Measurements from ENCODE around the gene IKZF3.
"Not testable (repeated sequence)": the region's sequence is repeated elsewhere in the genome, so short reads cannot be mapped to it uniquely, and the experiment has no call there.

IKZF3 gene

GRCh38 chr17:39777534-39778365, 86.4 kb downstream of the IKZF3 start:
- DNase-seq, result no peak

- no peak for DNase-seq
Measured at GRCh38 chr17:39776252-39776651, 87.9 kb downstream of the IKZF3 start.

DNA sequence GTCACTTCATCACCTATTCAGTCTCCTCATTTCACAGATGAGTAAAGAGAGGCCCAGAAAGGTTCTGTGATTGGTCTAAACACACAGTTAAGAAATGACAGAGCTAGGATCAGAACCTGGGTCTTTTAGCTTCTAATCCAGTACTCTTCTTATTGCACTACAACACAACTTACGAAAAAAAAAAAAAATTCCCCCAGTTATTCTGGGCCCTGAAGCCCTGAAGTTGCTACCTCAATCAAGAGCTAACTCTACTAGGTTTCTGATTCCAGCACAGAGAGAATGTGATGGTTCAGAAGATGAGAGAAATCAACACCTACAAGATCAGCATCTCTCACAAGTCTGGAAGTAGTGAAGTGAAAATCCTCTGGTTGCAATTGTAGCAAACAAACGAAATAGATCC, 89.1 kb downstream of the IKZF3 start:
- DNase-seq, result no peak

DNA sequence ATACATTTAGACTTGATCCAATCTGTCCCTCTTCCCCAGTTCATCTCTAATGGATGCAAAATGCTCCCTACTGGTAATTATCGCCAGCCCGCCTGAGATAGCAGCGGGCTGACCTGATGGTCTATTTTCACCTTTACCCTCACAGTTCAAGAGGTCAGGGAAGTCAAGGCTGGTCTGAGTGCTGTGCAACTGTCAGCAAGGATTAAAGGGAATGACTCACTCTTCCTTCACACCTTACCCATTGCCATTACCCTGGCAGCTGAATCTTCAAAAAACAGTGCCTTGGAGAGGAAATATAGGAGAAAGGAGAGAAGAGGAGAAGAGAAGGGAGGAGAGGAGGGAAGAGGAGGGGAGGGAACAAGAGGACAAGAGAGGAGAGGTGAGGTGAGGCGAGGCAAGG, 90.1 kb downstream of the IKZF3 start:
- DNase-seq, result no peak

DNA sequence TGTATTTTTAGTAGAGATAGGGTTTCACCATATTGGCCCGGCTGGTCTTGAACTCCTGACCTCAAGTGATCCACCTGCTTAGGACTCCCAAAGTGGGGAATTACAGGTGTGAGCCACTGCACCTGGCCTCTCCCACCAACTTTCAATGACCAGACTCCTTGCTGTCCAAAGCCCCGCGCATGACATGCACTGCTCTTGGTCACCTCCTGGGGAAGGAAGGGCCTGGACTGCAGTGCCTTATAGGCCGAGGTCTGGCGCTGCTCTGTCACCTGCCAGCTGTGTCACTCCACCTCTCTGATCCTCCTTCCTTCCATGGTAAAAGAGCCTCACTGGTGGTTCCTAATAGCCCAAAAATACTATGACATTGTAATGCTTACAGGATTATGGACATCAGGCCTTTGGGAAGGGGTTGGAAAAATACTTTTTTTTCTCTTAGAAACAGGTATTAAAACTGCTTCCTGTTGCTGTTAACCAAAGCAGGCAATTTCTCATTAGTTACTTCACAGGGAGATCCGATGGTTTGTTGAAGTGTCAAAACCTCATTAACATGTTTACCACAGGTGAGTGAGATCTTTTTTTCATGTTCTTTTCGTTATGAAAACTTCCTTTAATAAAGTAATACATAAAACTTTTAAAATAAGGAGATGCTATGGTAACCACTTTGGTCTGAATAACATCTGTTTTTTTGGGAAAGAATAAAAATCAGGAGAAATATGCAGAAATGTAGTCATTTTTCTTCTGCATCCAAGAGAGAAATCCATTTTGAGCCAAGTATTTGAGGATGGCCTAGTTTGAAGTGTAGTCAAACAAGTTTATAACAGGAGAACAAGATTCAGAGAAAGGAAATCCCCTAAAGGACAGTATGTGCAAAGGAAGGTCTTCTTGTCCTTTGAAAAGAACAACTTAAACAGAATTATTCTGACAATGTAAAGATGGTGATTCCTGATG, 90.9 kb downstream of the IKZF3 start:
- DNase-seq, result no peak

- no peak for DNase-seq
Measured at GRCh38 chr17:39772415-39772814, 91.7 kb downstream of the IKZF3 start.

DNA sequence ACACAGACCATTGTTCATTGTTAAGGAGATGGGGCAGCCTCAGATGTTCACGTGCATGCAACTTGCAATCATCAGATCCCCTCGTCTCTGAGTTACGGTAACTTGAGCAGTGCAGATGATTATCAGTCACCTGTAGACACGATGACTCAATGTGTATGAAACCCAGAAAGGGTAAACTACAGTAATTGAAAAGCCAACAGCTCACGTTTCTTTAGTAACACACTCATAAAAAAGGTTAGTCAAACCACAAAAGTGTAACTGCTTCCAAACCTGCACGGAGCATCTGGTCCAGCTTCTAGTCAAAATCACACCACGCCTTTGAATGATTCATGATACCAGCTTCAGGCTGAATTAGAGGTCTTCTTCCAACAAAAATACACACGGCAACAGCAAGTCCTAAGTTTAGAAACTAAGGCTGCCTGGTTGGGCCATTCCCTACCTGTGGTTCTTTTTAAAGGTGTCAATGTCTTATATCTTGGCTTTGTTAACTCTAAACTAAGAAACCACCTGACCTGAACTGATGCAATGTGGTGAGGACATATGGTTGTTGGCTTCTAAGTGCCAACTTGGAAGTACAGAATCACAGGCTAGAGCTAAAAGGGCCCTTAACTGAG, 94.0 kb downstream of the IKZF3 start:
- no peak for DNase-seq

DNA sequence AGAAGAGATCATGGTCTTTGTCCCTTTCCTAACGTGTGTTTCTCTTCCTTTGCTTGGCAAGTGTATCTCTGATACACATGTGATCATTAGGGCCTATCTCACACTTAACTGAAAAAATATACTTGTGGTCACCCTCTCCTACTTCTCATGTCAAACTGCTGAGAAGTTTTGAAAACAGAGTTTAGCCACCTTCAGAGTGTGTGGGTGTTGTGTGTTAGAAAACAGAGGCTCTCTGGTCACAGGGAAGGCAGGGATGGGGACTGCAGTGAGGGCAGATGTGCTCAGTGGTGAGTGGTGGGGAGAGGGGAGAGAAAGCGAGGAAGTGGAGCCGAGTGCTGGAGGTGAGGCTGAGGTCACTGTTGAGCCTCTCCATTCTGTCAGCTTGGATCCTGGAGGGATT, 97.0 kb downstream of the IKZF3 start:
- no peak for DNase-seq

GRCh38 chr17:39765766-39766165, 98.3 kb downstream of the IKZF3 start:
- DNase-seq, result no peak

GRCh38 chr17:39765175-39765574, 98.9 kb downstream of the IKZF3 start:
- no peak for DNase-seq

GRCh38 chr17:39764171-39764570, 99.9 kb downstream of the IKZF3 start:
- DNase-seq, result not testable (repeated sequence)

DNA sequence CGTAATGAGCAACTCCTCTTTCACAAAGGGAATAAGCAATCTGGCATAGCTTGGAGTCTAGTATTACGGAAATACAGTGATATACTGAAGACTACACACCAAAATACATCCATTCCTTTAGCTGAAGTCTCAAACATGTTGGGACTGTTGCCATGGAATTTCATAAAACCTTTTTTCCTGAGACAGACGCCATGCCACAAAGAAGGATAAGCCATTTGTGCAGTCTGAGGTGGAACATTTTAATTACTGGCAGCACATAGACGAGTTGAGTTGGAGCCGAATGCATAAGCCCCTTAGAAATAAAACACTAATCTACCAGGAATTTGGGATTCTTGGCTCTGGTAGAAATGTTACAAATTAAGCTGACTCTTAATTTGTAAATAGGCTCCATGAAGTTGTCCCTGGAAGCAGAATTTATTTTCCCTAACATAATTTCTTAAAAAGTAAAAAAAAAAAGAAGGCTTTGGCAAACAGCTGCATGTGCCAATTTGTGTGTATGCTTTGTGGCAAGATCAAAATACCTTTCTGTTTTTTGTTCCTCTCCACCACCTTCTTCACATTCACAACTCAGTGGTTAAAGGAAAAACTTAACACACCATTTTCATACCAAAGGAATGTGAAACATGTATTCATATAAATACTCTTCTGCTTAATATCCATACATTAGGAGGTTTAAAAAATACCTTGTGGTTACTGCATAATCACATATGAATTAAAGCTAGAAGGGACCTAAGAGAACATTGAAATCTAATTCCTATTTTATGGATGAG, 100.9 kb downstream of the IKZF3 start:
- DNase-seq, result no peak

- DNase-seq, result no peak
Measured at GRCh38 chr17:39761861-39762496, 102.1 kb downstream of the IKZF3 start.

DNA sequence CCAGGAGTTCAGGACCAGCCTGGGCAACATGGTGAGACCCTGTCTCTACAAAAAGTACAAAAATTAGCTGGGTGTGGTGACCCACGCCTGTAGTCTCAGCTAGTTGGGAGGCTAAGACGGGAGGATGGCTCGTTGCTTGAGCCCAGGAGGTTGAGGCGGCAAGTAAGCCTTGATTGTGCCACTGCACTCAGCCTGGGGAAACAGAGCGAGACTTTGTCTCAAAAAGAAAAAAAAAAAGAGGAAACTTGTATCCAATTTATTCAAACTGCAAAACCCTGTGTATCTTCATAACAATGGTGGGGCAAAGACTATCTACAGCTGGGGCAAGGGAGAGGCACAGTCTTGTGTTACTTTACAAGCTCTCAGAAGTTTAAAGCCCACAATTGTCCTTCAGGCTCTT, 104.9 kb downstream of the IKZF3 start:
- no peak for DNase-seq

DNA sequence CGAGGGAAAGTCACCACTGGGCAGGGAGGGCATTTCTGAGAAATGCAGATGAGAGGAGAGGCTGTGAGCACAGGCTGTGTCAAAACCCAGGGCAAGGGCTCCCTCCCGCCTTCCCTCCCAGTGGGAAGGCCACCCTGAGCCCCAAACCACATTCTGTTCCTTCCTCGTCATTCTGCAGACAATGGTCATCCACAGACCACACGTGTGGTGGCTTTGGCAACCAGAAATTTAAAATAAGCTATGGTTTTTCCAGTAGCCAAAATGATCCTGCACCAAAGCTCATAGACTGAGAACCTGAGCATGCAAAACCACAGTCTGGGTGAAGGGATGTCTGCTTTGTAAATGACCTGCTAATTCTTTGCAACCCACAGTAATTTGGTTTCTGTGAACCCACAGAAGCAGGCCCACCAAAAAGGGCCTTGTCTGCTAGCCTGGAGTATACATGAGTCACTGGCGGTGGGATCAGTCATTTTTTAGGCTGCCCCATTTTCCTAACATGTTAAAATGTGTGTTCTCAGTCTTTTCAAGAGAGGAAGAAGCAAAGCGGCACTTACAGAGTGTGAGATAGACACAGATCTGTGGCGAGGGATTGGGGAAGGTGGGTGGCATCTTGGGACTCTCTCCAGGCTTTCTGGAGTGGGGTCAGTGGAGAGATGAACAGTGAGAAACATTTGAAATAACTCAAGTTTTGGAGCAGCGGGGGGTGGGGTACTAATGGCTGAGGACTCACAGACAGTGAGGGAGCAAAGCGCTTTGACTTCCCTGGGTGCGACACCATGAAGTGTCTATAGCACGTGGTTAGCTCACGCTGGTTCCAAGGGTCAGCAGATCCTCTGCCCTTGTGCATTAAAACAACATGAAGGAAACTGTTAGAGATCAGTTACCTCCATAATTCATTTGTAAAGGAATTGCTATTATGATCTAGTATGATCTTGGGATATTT, 105.9 kb downstream of the IKZF3 start:
- DNase-seq, result peak; percentile 57

DNA sequence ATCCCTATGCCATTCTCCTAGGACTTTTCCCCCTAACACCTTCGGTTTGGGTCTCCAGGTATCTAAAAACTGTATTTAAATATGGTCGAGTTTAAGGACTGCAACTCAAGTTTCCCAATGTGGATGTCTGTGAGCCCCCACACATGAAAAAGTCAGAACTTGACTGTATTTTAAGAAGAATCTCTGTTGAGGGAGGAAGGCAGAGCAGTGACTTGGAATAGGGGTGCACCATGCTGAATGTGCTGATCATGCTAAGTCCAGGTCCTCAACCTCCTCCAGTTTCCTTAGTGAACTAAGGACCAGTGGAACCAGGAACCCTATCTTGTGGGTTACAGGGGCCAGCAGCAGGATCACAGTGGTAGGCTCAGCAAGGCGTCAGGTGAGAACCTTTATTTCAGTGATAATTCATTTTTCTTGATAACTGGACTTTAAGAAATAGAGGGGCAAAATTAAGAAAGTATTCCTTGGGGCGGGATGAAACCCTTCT, 106.9 kb downstream of the IKZF3 start:
- no peak for DNase-seq

DNA sequence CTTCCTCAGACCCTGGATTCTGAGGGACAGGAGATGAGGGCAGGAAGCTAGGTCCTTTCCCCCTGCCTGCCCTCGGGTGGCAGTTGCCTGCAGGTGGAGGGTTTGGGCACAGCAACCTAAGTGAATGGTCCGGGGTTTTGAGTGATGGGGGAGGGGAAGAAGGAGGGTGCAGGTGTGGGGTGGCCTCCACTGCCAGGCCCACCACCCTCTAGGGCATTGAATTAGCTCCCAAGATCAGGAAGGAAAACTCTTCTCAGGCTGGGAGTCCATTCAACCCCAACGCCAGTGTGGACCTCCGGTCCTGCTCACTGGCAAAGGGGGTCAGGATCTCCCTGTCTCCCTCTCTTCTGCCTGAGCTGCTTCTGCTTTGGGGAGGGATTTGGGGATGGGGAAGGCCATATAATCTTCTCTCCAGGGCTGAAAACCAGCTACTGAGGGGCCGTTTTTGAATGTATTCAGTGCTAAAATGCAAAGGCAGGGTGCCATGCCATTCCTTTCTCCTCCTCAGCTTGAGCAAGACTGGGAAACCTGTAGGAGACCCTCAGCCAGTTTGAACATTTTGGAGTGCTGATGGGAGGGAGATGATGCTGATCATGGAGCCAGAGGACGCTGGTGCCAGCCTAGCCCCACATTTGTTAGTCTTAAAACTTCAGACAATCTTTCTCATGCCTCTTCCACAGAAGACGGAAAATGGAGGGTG, 107.6 kb downstream of the IKZF3 start:
- no peak for DNase-seq

GRCh38 chr17:39755554-39756379, 108.3 kb downstream of the IKZF3 start:
- DNase-seq, result no peak

GRCh38 chr17:39754958-39755553, 109.1 kb downstream of the IKZF3 start:
- no peak for DNase-seq
